ENCODE results near the gene SLC27A1.

SLC27A1 gene

DNA sequence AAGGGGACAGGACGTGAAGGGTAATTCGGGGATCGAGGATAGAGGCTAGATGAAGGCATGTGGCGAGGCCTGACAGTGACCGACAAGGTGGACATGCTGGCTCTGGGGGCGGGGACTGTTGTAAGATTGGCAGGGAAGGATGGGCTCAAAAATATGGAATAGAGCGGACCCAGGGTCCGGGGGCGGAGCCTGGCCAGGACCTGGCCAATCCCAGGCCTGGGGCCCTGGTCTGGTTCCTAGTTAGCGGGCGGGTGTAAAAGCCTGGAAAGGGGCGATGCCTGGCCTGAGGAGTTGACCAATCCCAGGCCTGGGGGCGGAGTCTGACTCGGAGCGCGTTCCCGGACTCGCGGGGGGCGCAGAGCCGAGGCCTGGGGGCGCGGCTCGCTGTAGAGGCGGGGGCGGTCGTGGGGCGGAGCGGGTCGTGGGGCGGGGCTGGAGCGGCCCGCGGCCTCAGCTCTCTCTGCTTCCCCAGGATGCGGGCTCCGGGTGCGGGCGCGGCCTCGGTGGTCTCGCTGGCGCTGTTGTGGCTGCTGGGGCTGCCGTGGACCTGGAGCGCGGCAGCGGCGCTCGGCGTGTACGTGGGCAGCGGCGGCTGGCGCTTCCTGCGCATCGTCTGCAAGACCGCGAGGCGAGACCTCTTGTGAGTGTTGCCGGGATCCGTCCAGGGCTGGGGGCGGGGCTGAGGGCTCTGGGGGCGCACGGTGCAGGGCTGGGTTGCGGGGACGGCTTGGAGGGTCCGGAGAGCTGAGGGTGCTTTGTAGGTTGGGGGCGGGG is at the start of gene SLC27A1:
Gene SLC27A1, plus strand, starts transcription at position 457 of the 774 bp plus-strand sequence. Its CDS starts 17 bp downstream, at position 474.
- H3K4me3 ChIP-seq (ENCODE audit: low read length): peak within 1 kb of the TSS; percentile 92
- H3K36me3 ChIP-seq (ENCODE audit: insufficient read depth, low read depth, low read length): no peaks in the 10 kb centered on the region
- H3K27me3 ChIP-seq (ENCODE audit: insufficient read depth, low read length): peaks cover 32% of the 10 kb centered on the region
- peak within 1 kb of the TSS; percentile 68; the same call in 1 of the 2 replicates for H3K9ac ChIP-seq (ENCODE audit: low read depth, low read length)
- peaks cover 10% of the 10 kb centered on the region; the same call in 1 of the 2 replicates for H3K4me1 ChIP-seq (ENCODE audit: insufficient read depth, low read length)
- H3K27ac ChIP-seq (ENCODE audit: low read length): no peak within 1 kb of the TSS
- H3K9me3 ChIP-seq (ENCODE audit: insufficient read depth, low read depth, low read length): no peaks in the 10 kb centered on the region

DNA sequence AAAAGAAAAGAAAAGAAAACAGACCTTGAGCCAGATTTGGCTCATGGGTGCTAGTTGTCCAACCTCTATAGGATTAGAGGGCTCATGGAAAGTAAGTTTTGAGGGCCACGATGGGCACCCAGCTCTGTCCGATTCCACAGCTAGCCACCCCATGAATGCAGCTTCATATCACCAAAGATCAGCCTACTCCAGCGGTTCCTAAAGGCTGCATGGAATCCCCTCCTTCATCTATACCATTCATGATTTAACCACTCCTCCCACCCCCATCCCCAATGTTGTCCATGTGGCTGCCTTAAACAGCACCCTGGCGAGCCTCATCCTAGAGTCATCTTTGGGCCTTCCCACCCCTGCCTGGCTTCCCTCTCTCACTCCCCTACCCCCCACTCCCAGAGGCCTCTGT is 48.4 kb upstream of the SLC27A1 start:
- Histone ChIP-seq H3K4me1 (ENCODE audit: insufficient read depth, low read length) (peaks cover 8% of the 10 kb centered on the region; the same call in 1 of the 2 replicates), H3K27ac (ENCODE audit: low read length) (no peak overlapping the region), H3K9ac (ENCODE audit: low read depth, low read length) (no peak overlapping the region), H3K36me3 (ENCODE audit: insufficient read depth, low read depth, low read length) (no peaks in the 10 kb centered on the region), H3K27me3 (ENCODE audit: insufficient read depth, low read length) (peaks cover 3% of the 10 kb centered on the region; the same call in 1 of the 2 replicates), H3K4me3 (ENCODE audit: low read length) (no peak overlapping the region), H3K9me3 (ENCODE audit: insufficient read depth, low read depth, low read length) (no peaks in the 10 kb centered on the region)

DNA sequence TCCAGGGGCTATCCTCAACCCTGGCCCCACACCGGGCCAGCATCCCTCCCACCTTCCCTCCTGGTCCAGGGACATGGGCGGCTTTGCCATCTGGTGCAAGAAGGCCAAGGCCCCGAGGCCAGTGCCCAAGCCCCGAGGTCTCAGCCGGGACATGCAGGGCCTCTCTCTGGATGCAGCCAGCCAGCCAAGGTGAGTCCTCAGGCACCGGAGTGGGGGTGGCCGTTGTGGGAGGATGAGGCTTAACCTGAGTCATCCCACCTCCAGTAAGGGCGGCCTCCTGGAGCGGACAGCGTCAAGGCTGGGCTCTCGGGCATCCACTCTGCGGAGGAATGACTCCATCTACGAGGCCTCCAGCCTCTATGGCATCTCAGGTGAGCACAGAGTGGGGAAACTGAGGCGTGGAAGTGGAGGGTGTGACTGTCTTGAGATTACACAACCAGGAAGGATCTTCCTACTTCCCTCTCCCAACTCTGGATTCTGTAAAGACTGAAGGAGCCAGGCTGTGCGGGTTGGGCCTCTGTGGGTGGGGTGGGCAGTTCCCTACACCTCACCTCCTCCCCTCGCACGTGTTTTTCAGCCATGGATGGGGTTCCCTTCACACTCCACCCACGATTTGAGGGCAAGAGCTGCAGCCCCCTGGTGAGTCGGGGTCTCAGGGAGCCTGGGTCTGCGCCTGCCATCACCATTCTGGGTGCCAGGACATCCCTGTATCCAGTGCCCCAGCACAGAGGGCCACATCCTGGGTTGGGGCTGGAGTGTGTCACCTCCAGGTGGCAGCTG is 46.7 kb upstream of the SLC27A1 start:
- peaks cover 8% of the 10 kb centered on the region; the same call in 1 of the 2 replicates for H3K4me1 ChIP-seq (ENCODE audit: insufficient read depth, low read length)
- no peaks in the 10 kb centered on the region for H3K36me3 ChIP-seq (ENCODE audit: insufficient read depth, low read depth, low read length)
- no peaks in the 10 kb centered on the region for H3K9me3 ChIP-seq (ENCODE audit: insufficient read depth, low read depth, low read length)
- H3K27ac ChIP-seq (ENCODE audit: low read length): no peak overlapping the region
- H3K27me3 ChIP-seq (ENCODE audit: insufficient read depth, low read length): peaks cover 3% of the 10 kb centered on the region; the same call in 1 of the 2 replicates
- H3K4me3 ChIP-seq (ENCODE audit: low read length): no peak overlapping the region
- no peak overlapping the region for H3K9ac ChIP-seq (ENCODE audit: low read depth, low read length)

DNA sequence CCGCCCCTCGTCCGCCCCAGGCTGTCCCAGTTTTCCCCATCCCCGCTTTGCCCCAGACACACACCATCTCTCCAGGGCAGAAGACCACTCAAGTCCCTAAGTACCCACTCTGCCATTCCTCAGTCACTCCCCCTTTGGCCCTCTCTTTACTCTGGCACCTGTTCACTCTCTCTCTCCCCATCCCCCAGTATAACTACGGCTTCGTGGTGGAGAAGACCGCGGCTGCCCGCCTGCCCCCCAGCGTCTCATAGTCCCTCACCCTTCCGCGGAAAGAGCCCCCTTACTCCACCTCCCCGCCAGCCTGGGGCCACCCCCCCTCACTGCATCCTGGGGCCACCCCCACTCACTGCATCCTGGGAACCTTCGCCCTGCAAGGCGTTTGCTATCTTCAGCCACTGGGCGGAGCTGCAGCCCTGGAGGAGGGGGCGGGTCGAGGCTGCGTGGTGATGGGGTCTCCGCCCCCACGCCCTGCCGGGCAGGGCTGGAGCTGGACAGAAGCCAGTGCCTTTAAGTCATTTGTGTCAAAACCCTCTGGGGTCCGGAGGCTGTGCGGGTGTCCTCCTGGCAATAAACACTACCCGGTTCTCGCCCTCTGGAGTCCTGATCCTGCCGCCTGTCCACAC is 45.5 kb upstream of the SLC27A1 start:
- H3K36me3 ChIP-seq (ENCODE audit: insufficient read depth, low read depth, low read length): no peaks in the 10 kb centered on the region
- H3K4me1 ChIP-seq (ENCODE audit: insufficient read depth, low read length): peaks cover 2% of the 10 kb centered on the region; the same call in 1 of the 2 replicates
- no peak overlapping the region for H3K27ac ChIP-seq (ENCODE audit: low read length)
- no peaks in the 10 kb centered on the region for H3K9me3 ChIP-seq (ENCODE audit: insufficient read depth, low read depth, low read length)
- peak overlapping the region; percentile 64; the same call in 1 of the 2 replicates for H3K9ac ChIP-seq (ENCODE audit: low read depth, low read length)
- H3K27me3 ChIP-seq (ENCODE audit: insufficient read depth, low read length): peaks cover 3% of the 10 kb centered on the region; the same call in 1 of the 2 replicates
- H3K4me3 ChIP-seq (ENCODE audit: low read length): peak overlapping the region; percentile 65; the same call in 1 of the 2 replicates

DNA sequence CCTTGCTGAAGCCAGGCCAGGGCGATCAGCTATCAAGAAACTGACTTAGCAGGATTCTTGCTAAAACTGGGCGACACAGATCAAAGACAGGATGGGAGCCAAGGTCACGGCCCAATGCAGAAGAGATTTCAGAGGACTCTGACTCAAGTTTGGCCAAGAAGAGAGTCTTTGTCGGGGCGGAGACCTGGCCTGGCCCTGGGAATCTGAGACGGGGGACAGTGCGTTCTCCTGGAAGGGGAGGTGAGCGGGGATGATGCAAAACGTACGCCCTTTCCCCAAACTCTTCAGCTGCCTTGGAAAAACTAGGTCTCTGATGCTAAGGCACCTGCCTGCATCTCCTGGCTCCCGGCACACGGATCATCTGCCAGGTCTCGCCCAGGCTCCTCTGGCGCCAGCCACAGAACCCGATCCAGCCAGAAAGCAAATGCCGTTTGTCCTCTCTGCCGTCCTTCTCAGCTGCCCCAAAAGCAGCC is 40.6 kb upstream of the SLC27A1 start:
- Histone ChIP-seq H3K27me3 (ENCODE audit: insufficient read depth, low read length) (no peaks in the 10 kb centered on the region), H3K4me1 (ENCODE audit: insufficient read depth, low read length) (no peaks in the 10 kb centered on the region; the same call in 1 of the 2 replicates), H3K27ac (ENCODE audit: low read length) (no peak overlapping the region), H3K36me3 (ENCODE audit: insufficient read depth, low read depth, low read length) (no peaks in the 10 kb centered on the region), H3K4me3 (ENCODE audit: low read length) (no peak overlapping the region), H3K9me3 (ENCODE audit: insufficient read depth, low read depth, low read length) (no peaks in the 10 kb centered on the region), H3K9ac (ENCODE audit: low read depth, low read length) (no peak overlapping the region)

DNA sequence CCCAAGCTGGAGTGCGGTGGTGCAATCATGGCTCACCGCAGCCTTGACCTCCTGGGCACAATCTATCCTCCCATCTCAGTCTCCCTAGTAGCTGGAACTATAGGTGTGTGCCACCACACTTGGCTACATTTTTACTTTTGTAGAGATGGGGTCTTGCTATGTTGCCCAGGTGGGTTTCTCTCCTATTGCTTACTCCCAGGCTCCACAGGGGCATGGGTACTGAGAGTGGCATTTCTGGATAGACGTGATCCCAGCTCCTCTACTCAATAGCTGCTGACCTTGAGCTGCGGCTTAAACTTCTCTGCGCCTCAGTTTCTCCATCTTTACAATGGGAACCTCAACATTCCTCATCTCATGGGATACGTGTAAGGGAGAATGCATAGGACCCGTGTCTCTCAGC is 38.9 kb upstream of the SLC27A1 start:
- Histone ChIP-seq H3K27ac (ENCODE audit: low read length) (no peak overlapping the region), H3K4me3 (ENCODE audit: low read length) (no peak overlapping the region), H3K9ac (ENCODE audit: low read depth, low read length) (no peak overlapping the region), H3K36me3 (ENCODE audit: insufficient read depth, low read depth, low read length) (no peaks in the 10 kb centered on the region), H3K4me1 (ENCODE audit: insufficient read depth, low read length) (no peaks in the 10 kb centered on the region), H3K27me3 (ENCODE audit: insufficient read depth, low read length) (no peaks in the 10 kb centered on the region), H3K9me3 (ENCODE audit: insufficient read depth, low read depth, low read length) (no peaks in the 10 kb centered on the region)

DNA sequence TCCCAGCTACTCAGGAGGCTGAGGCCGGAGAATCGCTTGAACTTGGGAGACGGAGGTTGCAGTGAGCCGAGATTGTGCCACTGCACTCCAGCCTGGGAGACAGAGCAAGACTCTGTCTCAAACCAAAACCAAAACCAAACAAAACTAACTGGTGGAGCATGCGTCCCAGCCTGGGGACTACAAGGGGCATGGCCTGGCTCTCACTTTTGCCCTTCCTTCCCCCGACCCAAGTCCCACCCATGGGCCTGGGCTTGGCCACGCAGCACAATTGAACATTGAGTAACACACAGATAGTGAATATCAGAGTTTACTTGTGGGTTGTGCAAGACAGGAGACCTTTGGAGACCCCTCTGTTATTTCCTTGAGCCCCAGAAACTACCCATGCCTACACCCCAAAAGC is 35.1 kb upstream of the SLC27A1 start:
- Histone ChIP-seq H3K27ac (ENCODE audit: low read length) (no peak overlapping the region), H3K36me3 (ENCODE audit: insufficient read depth, low read depth, low read length) (no peaks in the 10 kb centered on the region), H3K4me1 (ENCODE audit: insufficient read depth, low read length) (no peaks in the 10 kb centered on the region), H3K9me3 (ENCODE audit: insufficient read depth, low read depth, low read length) (no peaks in the 10 kb centered on the region), H3K4me3 (ENCODE audit: low read length) (no peak overlapping the region), H3K9ac (ENCODE audit: low read depth, low read length) (no peak overlapping the region), H3K27me3 (ENCODE audit: insufficient read depth, low read length) (no peaks in the 10 kb centered on the region)

DNA sequence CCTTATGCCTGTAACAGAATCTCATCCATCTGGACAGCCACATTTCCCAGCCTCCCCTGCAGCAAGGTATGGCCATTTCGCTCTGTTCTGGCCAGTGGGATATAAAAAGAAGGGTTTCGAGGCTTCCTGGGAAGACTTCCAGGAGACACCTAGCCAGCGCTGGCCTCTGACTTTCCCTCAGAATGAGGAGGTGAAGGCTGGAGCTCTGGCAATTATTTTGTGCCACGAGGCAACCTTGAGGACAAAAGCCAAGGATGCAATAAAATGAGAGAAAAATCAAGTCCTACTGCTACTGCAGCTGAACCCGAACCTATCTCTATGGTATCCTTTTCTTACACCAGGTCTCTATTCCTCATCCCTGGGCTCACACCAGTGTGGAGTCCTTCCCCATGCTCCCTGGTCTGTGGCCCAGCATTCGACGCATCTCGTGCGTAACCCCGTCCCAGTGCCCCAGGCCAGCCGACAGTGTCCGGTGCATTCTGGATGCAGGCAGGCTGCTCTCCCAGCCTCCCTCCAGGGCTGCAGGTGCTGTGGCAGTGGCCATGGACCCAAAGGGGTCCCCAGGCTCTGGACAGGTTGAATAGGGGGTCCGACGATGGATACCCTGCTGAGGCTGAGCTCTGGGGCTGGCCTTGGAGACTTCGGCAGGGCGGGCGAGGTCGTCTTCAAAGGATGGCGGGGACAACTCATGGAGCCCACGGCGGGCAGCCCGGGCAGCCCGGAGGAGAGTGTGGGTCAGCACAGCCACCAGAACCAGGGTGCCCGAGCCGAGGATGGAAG is 34.0 kb upstream of the SLC27A1 start:
- Histone ChIP-seq H3K36me3 (ENCODE audit: insufficient read depth, low read depth, low read length) (no peaks in the 10 kb centered on the region), H3K27me3 (ENCODE audit: insufficient read depth, low read length) (no peaks in the 10 kb centered on the region), H3K9me3 (ENCODE audit: insufficient read depth, low read depth, low read length) (no peaks in the 10 kb centered on the region), H3K4me3 (ENCODE audit: low read length) (no peak overlapping the region), H3K4me1 (ENCODE audit: insufficient read depth, low read length) (no peaks in the 10 kb centered on the region), H3K9ac (ENCODE audit: low read depth, low read length) (no peak overlapping the region), H3K27ac (ENCODE audit: low read length) (no peak overlapping the region)

DNA sequence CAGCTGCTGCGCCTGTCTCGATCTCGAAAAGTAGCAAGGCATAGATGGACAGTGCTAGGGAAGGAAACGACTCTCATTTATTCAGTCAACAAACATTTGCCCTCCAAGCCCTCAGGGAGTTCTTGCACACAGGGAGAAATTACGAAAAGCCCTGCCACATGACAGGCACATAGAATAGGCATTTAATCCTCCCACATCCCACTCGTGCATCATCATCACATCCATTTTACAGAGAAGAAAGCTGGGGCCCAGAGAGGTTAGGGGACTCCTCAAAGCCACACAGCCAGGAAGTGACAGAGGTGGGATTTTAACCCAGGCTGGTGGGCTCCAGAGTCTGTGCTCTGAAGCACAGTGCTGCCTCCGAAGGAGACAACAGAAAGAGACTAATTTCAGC is 33.5 kb upstream of the SLC27A1 start:
- Histone ChIP-seq H3K9me3 (ENCODE audit: insufficient read depth, low read depth, low read length) (no peaks in the 10 kb centered on the region), H3K36me3 (ENCODE audit: insufficient read depth, low read depth, low read length) (no peaks in the 10 kb centered on the region), H3K4me3 (ENCODE audit: low read length) (no peak overlapping the region), H3K4me1 (ENCODE audit: insufficient read depth, low read length) (no peaks in the 10 kb centered on the region), H3K27me3 (ENCODE audit: insufficient read depth, low read length) (no peaks in the 10 kb centered on the region), H3K9ac (ENCODE audit: low read depth, low read length) (no peak overlapping the region), H3K27ac (ENCODE audit: low read length) (no peak overlapping the region)

DNA sequence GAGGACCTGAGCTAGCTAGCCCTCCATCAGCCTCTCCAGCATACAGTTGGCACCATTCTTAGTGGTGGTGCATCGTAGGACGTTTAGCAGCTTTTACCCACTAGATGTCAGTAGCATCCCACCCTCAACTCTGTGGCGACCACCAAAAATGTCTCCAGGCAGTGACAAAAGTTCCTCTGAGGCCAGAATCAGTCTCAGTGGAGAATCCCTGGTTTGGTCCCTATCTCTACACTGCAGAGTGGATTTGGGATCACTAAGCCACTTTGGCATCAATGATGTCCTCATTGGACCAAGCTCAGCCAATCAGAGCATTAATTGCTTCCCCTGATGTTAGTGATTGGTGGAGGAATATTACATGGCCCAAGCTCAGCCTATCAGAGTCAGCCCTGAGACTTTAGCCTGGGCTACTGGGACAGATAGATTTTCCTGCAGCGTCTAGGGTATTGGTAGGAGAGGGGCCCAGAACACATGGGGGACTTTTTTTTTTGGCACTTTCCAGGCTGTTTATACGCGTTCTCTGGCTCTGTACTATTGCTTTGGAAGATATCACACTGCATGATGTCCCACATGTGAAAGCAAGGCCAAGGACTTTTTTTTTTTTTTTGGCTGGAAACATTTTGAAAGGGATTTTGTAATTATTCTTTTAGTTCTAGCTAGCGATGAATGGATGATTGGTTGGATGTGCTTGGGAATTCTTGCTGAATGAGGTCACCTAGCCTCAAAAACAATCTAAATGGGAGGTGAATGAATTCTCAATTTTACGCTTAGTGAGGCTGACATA is 28.9 kb upstream of the SLC27A1 start:
- Histone ChIP-seq H3K36me3 (ENCODE audit: insufficient read depth, low read depth, low read length) (no peaks in the 10 kb centered on the region), H3K9me3 (ENCODE audit: insufficient read depth, low read depth, low read length) (no peaks in the 10 kb centered on the region), H3K4me1 (ENCODE audit: insufficient read depth, low read length) (no peaks in the 10 kb centered on the region), H3K9ac (ENCODE audit: low read depth, low read length) (no peak overlapping the region), H3K27ac (ENCODE audit: low read length) (no peak overlapping the region), H3K4me3 (ENCODE audit: low read length) (no peak overlapping the region), H3K27me3 (ENCODE audit: insufficient read depth, low read length) (peaks cover 14% of the 10 kb centered on the region)
